Gastrocnemius medialis (tissue), 4 donors: ENCODE measurements around the gene KCNH6. TPM values are rescaled to one million over a fixed set of nuclear protein-coding genes. Genes with fewer than 3 reads are reported as not detected.

Experiments used
- ATAC-seq, 2 donors: fragments of 150-250 bp; one replicate each; pipeline ENCODE4 v1.9.1; 2016
- DNase-seq, 2 donors: peaks; one replicate each; pipeline ENCODE4 v3.0.0-alpha.2; 2019
- H3K27ac ChIP-seq, 4 donors: fragments of 200-600 bp; sonication (generic); 1 replicate in 1 of 4; 2 replicates in 3 of 4; pipeline ENCODE4 v1.5.1; 2016 to 2018; ENCODE audit warnings: mild to moderate bottlenecking in 2 of 4, moderate library complexity in 1 of 4
- H3K27me3 ChIP-seq, 3 donors: fragments of 200-600 bp; sonication (generic) in 2 of 3; 1 replicate in 1 of 3; 2 replicates in 2 of 3; pipeline versions ENCODE4 v1.5.1 to v1.6.0; 2016 to 2019; ENCODE audit warnings: mild to moderate bottlenecking in 1 of 3, moderate library complexity in 1 of 3
- H3K36me3 ChIP-seq, 2 donors: fragments of 200-600 bp; sonication (generic) in 1 of 2; one replicate each; pipeline ENCODE4 v1.5.1; 2017 to 2018
- H3K4me1 ChIP-seq, 2 donors: fragments of 200-600 bp; sonication (generic) in 1 of 2; one replicate each; pipeline ENCODE4 v1.5.1; 2016 to 2017; ENCODE audit warnings: mild to moderate bottlenecking in 2 of 2
- H3K4me3 ChIP-seq, 4 donors: fragments of 200-600 bp; sonication (generic) in 3 of 4; 1 replicate in 1 of 4; 2 replicates in 3 of 4; pipeline ENCODE4 v1.5.1; 2016 to 2019; ENCODE audit warnings: mild to moderate bottlenecking in 2 of 4
- H3K9me3 ChIP-seq, 3 donors: fragments of 200-600 bp; sonication (generic) in 2 of 3; 1 replicate in 1 of 3; 2 replicates in 2 of 3; pipeline ENCODE4 v1.5.1; 2016 to 2019
- POLR2A ChIP-seq, 2 donors: fragments of 450-650 bp; IDR thresholded peaks; one replicate each; pipeline ENCODE4 v1.6.1; 2017; ENCODE audit warnings: antibody characterized with exemption in 2 of 2, mild to moderate bottlenecking in 2 of 2, moderate library complexity in 2 of 2
- in situ Hi-C, 4 donors: fragments of 200-750 bp; cut with MboI; loops; one replicate each; pipeline versions ENCODE4 v1.15.0 to v1.8.0; 2017; ENCODE audit warnings: low sequenced_read_pairs in 4 of 4
- intact Hi-C: fragments of 100-400 bp; cut with DNase I; formaldehyde crosslinking; loops from one replicate; pipeline ENCODE4 v1.15.1; 2023; ENCODE audit warnings: low total_unique reads
- total RNA-seq, 4 donors: library from RNA; depleted of rRNA; stranded (reverse); fragments of >200 nt; gene quantifications; one replicate each; pipeline versions ENCODE4 v1.1.0 to v1.2.3, GENCODE V29; 2016
- TF ChIP-seq, protein P1 (sequence below), 5 experiments: fragments of 450-650 bp in 3 of 5; fragments of 200-600 bp in 2 of 5; sonication (generic) in 2 of 5; IDR thresholded peaks in 4 of 5; conservative IDR thresholded peaks in 1 of 5; 1 replicate in 4 of 5; 2 replicates in 1 of 5; pipeline ENCODE4 v1.5.1; 2016 to 2019; ENCODE audit warnings: antibody characterized with exemption in 5 of 5, mild to moderate bottlenecking in 3 of 5, moderate library complexity in 3 of 5

Gene KCNH6, protein sequence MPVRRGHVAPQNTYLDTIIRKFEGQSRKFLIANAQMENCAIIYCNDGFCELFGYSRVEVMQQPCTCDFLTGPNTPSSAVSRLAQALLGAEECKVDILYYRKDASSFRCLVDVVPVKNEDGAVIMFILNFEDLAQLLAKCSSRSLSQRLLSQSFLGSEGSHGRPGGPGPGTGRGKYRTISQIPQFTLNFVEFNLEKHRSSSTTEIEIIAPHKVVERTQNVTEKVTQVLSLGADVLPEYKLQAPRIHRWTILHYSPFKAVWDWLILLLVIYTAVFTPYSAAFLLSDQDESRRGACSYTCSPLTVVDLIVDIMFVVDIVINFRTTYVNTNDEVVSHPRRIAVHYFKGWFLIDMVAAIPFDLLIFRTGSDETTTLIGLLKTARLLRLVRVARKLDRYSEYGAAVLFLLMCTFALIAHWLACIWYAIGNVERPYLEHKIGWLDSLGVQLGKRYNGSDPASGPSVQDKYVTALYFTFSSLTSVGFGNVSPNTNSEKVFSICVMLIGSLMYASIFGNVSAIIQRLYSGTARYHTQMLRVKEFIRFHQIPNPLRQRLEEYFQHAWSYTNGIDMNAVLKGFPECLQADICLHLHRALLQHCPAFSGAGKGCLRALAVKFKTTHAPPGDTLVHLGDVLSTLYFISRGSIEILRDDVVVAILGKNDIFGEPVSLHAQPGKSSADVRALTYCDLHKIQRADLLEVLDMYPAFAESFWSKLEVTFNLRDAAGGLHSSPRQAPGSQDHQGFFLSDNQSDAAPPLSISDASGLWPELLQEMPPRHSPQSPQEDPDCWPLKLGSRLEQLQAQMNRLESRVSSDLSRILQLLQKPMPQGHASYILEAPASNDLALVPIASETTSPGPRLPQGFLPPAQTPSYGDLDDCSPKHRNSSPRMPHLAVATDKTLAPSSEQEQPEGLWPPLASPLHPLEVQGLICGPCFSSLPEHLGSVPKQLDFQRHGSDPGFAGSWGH
- not detected for total RNA-seq

DNA sequence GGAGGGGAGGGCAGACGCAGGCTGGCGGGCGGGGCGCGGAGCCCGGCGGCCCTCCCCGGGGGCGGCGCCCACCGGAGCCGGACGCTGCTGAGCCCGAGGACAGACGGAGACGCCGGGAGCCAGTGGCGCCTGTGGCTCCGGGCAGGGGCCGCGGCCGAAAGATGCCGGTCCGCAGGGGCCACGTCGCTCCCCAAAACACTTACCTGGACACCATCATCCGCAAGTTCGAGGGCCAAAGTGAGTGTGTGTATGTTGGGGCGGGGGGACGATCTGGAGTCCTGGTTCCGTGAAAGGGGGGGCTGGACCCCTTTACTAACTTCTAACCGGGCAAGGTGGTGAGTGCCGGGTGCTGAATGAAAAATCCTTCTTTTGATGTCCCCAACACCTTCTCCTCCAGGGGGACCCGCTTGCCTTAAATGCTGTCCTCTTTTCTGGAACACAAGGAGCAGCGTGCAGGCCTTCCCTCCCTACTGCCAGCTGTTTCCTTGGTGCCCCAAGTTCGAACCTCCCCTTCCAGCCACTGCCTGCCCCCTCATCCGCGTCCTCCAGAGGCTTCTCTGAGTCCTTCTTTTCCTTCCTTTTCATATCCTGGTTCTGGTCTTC lies at the start of gene KCNH6:
TSS of gene KCNH6 (plus strand) at position 106 of the 603 bp plus-strand sequence. CDS start at position 162, 56 bp downstream.
- DNase-seq = no peak
- Histone ChIP-seq H3K4me1 (no peaks in the 10 kb centered on the region), H3K4me3 (no peak within 1 kb of the TSS), H3K9me3 (no peaks in the 10 kb centered on the region), H3K36me3 (no peaks in the 10 kb centered on the region), H3K27ac (no peak within 1 kb of the TSS), H3K27me3 (peaks cover 0 to 7% (median 4%) of the 10 kb centered on the region in 3 donors)
- no peak for ATAC-seq
- TF ChIP-seq, protein P1, sequence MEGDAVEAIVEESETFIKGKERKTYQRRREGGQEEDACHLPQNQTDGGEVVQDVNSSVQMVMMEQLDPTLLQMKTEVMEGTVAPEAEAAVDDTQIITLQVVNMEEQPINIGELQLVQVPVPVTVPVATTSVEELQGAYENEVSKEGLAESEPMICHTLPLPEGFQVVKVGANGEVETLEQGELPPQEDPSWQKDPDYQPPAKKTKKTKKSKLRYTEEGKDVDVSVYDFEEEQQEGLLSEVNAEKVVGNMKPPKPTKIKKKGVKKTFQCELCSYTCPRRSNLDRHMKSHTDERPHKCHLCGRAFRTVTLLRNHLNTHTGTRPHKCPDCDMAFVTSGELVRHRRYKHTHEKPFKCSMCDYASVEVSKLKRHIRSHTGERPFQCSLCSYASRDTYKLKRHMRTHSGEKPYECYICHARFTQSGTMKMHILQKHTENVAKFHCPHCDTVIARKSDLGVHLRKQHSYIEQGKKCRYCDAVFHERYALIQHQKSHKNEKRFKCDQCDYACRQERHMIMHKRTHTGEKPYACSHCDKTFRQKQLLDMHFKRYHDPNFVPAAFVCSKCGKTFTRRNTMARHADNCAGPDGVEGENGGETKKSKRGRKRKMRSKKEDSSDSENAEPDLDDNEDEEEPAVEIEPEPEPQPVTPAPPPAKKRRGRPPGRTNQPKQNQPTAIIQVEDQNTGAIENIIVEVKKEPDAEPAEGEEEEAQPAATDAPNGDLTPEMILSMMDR (IDR thresholded peaks at IDR 0.05 in 4 of 5, conservative IDR thresholded peaks at IDR 0.05 in 1 of 5) = no peak
- no peak for TF ChIP-seq POLR2A (IDR thresholded peaks at IDR 0.05)
- intact Hi-C loops (no loop called here), in situ Hi-C loops (loop anchor here in 1 of 4 donors (25.0 kb wide), 1 partner anchor 836 kb away; no protein-coding TSS in a partner anchor)

DNA sequence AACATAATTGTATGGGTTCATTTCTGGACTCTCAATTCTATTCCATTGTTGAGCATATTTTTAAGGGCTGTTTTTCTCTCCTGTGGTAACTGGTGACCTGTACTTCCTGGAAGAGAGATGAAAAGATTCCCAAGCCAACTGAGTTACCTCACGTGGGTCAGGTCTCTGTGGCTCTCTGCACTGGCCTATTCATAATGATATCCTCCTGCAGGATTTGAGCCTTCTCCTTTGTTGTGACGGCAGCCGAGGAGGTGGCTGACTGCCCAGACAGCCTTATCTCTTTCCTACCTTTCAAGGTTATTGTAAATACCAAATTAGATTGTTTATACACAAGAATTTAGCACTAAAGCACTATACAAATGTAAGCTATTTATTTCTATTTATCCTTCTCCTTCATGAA lies 49.0 kb upstream of the KCNH6 start:
- Histone ChIP-seq H3K27me3 (peaks cover 11 to 28% (median 23%) of the 10 kb centered on the region in 3 donors), H3K9me3 (no peaks in the 10 kb centered on the region), H3K27ac (peak overlapping the region in 2 of 4 donors; percentile 58 to 59), H3K36me3 (no peaks in the 10 kb centered on the region), H3K4me1 (peaks cover 5 to 15% of the 10 kb centered on the region in 2 donors), H3K4me3 (no peak overlapping the region)
- DNase-seq (no peak), ATAC-seq (peak; percentile 60 to 75)
- TF ChIP-seq, protein P1 (IDR thresholded peaks at IDR 0.05 in 4 of 5, conservative IDR thresholded peaks at IDR 0.05 in 1 of 5) = no peak
- TF ChIP-seq POLR2A (IDR thresholded peaks at IDR 0.05) = no peak
- intact Hi-C loops = no loop called here
- in situ Hi-C loops = loop anchor here in 2 of 4 donors (10.0 to 25.0 kb wide), 2 partner anchors 49 to 112 kb away; no protein-coding TSS in a partner anchor

DNA sequence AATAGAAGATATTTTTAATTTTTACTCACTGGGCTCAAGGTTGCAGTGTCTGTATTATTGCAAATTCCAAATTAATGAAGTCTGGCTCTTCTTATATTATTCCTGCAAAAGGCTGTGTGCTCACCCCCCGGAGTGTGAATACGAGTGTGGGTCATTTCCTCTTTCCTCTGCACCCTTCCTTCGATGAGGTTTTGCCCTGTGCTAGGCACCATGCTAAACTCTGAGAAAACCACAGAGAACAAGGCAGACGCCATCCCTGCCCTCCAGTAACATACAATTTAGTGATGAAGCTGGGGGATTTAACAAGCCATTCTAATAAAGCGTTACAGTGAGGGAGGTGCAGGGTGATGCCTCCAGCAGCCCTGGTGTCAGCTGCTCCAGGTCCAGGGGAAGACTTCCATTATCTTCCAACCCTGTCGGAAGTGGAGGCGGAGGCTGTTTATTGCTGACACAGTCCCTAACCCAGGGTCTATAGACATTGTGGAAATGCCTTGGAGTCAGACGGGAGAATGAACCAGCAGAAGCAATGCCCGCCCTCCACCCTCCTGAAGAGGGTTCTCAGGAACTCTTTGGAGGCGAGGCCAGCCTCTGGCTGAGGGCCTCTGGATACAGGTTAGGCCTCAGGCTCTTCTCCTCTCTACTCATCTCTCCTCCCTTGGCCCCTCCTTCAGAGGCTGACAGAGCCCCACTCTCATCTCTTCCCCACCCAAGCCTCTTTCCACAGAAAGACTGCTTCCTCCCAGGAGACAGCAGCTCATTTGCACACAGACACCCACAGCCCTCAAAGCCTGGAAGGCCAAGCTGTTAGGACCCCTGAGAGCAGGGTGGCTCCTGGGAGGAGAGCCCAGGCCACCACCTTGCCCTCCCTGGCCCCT lies 48.3 kb upstream of the KCNH6 start:
- no peak for DNase-seq
- H3K9me3 ChIP-seq = no peaks in the 10 kb centered on the region
- H3K36me3 ChIP-seq = no peaks in the 10 kb centered on the region
- TF ChIP-seq, protein P1 (IDR thresholded peaks at IDR 0.05 in 4 of 5, conservative IDR thresholded peaks at IDR 0.05 in 1 of 5) = no peak
- TF ChIP-seq POLR2A (IDR thresholded peaks at IDR 0.05) = no peak
- H3K4me1 ChIP-seq = peaks cover 5 to 15% of the 10 kb centered on the region in 2 donors
- in situ Hi-C loops = loop anchor here in 2 of 4 donors (10.0 to 25.0 kb wide), 2 partner anchors 50 to 113 kb away; no protein-coding TSS in a partner anchor
- H3K27ac ChIP-seq = peak overlapping the region in 3 of 4 donors; percentile 55 to 59 (median 58)
- ATAC-seq = no peak
- H3K27me3 ChIP-seq = peaks cover 11 to 32% (median 23%) of the 10 kb centered on the region in 3 donors
- no peak overlapping the region for H3K4me3 ChIP-seq
- intact Hi-C loops = loop anchor here (5.0 kb wide), 1 partner anchor 33 kb away; no protein-coding TSS in a partner anchor
